GM20000 (cell line): ENCODE results near the gene COL5A2.

Experiments used
- DNase-seq: peaks from one replicate; pipeline ENCODE4 v3.0.0; 2012; ENCODE audit warnings: low spot score
- CTCF ChIP-seq: IDR thresholded peaks from 2 replicates; pipeline ENCODE4 v1.5.1; 2012; ENCODE audit warnings: mild to moderate bottlenecking, control low read depth; ENCODE audit errors: extremely low read depth, missing control alignments

Gene COL5A2

GRCh38 chr2:189181706-189182105 lies 2.1 kb upstream of the COL5A2 start:
- no peak for DNase-seq
- TF ChIP-seq CTCF = no peak

GRCh38 chr2:189178726-189179569 lies 613 bp downstream of the COL5A2 start:
- TF ChIP-seq CTCF = no peak
- DNase-seq = no peak

GRCh38 chr2:189178054-189178453 lies 1.5 kb downstream of the COL5A2 start:
- no peak for DNase-seq

GRCh38 chr2:189177251-189177840 lies 2.2 kb downstream of the COL5A2 start:
- TF ChIP-seq CTCF = no peak
- no peak for DNase-seq

More at GRCh38 chr2:189178054-189178453, 1.5 kb downstream of the COL5A2 start:
- TF ChIP-seq CTCF = no peak

- no peak for TF ChIP-seq CTCF
- no peak for DNase-seq
Measured at GRCh38 chr2:189176516-189176915, 3.0 kb downstream of the COL5A2 start.

GRCh38 chr2:189175869-189176433 lies 3.6 kb downstream of the COL5A2 start:
- no peak for DNase-seq
- no peak for TF ChIP-seq CTCF

- no peak for TF ChIP-seq CTCF
Measured at GRCh38 chr2:189171956-189172609, 7.5 kb downstream of the COL5A2 start.

More at GRCh38 chr2:189171956-189172609, 7.5 kb downstream of the COL5A2 start:
- DNase-seq = no peak
